ENCODE data around the gene ETV3L.

- TF ChIP-seq CTCF (IDR thresholded peaks at IDR 0.05) (no peak), POLR2A (IDR thresholded peaks at IDR 0.05) (no peak)
These were observed 16.5 kb upstream of the ETV3L start for GRCh38 chr1:157115851-157116736.

Measured in Peyer's patch (tissue), 4 donors.